ENCODE measurements around the gene MYT1. TPM values are rescaled to one million over a fixed set of nuclear protein-coding genes. Genes with fewer than 3 reads are reported as not detected.
"Not testable (repeated sequence)": the region's sequence is repeated elsewhere in the genome, so short reads cannot be mapped to it uniquely, and the experiment has no call there.

The MYT1 gene
- under 1 TPM; 0.35 to 0.50 (median 0.46) TPM for polyA plus RNA-seq (ENCODE audit: insufficient read length in 3 of 3)

- DNase-seq (ENCODE audit: low read depth in 3 of 3, low spot score in 2 of 3), result no peak
These were observed at the start of gene MYT1 for GRCh38 chr20:64164123-64164836. Gene MYT1 (plus strand): TSS chr20:64164452. CDS start chr20:64198862, 34,410 bp downstream.

GRCh38 chr20:64115171-64115911 lies 48.9 kb upstream of the MYT1 start:
- no peak for DNase-seq (ENCODE audit: low read depth in 3 of 3, low spot score in 2 of 3)

GRCh38 chr20:64116016-64116415 lies 48.2 kb upstream of the MYT1 start:
- no peak for DNase-seq (ENCODE audit: low read depth in 3 of 3, low spot score in 2 of 3)

- DNase-seq (ENCODE audit: low read depth in 3 of 3, low spot score in 2 of 3), result no peak
These were observed 47.5 kb upstream of the MYT1 start for GRCh38 chr20:64116541-64117431.

GRCh38 chr20:64117432-64117777 lies 46.8 kb upstream of the MYT1 start:
- DNase-seq (ENCODE audit: low read depth in 3 of 3, low spot score in 2 of 3), result not testable (repeated sequence)

- no peak for DNase-seq (ENCODE audit: low read depth in 3 of 3, low spot score in 2 of 3)
These were observed 45.0 kb upstream of the MYT1 start for GRCh38 chr20:64119301-64119680.

- no peak for DNase-seq (ENCODE audit: low read depth in 3 of 3, low spot score in 2 of 3)
These were observed 44.4 kb upstream of the MYT1 start for GRCh38 chr20:64119681-64120341.

- no peak for DNase-seq (ENCODE audit: low read depth in 3 of 3, low spot score in 2 of 3)
These were observed 42.7 kb upstream of the MYT1 start for GRCh38 chr20:64121586-64121985.

GRCh38 chr20:64122927-64123326 lies 41.3 kb upstream of the MYT1 start:
- not testable (repeated sequence) for DNase-seq (ENCODE audit: low read depth in 3 of 3, low spot score in 2 of 3)

GRCh38 chr20:64123517-64123916 lies 40.7 kb upstream of the MYT1 start:
- not testable (repeated sequence) for DNase-seq (ENCODE audit: low read depth in 3 of 3, low spot score in 2 of 3)

- no peak for DNase-seq (ENCODE audit: low read depth in 3 of 3, low spot score in 2 of 3)
These were observed 35.0 kb upstream of the MYT1 start for GRCh38 chr20:64129146-64129782.

GRCh38 chr20:64130271-64130670 lies 34.0 kb upstream of the MYT1 start:
- no peak for DNase-seq (ENCODE audit: low read depth in 3 of 3, low spot score in 2 of 3)

- no peak for DNase-seq (ENCODE audit: low read depth in 3 of 3, low spot score in 2 of 3)
These were observed 33.4 kb upstream of the MYT1 start for GRCh38 chr20:64130876-64131275.

- no peak for DNase-seq (ENCODE audit: low read depth in 3 of 3, low spot score in 2 of 3)
These were observed 32.8 kb upstream of the MYT1 start for GRCh38 chr20:64131406-64131805.

- no peak for DNase-seq (ENCODE audit: low read depth in 3 of 3, low spot score in 2 of 3)
These were observed 30.3 kb upstream of the MYT1 start for GRCh38 chr20:64133951-64134407.

- not testable (repeated sequence) for DNase-seq (ENCODE audit: low read depth in 3 of 3, low spot score in 2 of 3)
These were observed 29.5 kb upstream of the MYT1 start for GRCh38 chr20:64134744-64135143.

- DNase-seq (ENCODE audit: low read depth in 3 of 3, low spot score in 2 of 3), result no peak
These were observed 28.1 kb upstream of the MYT1 start for GRCh38 chr20:64136004-64136710.

GRCh38 chr20:64137598-64138031 lies 26.6 kb upstream of the MYT1 start:
- DNase-seq (ENCODE audit: low read depth in 3 of 3, low spot score in 2 of 3), result no peak

- no peak for DNase-seq (ENCODE audit: low read depth in 3 of 3, low spot score in 2 of 3)
These were observed 25.9 kb upstream of the MYT1 start for GRCh38 chr20:64138276-64138815.
